ENCODE measurements around the gene LAMTOR2.

Gene LAMTOR2

GRCh38 chr1:156012051-156012817, 42.3 kb upstream of the LAMTOR2 start:
- no peak for TF ChIP-seq TAF1 (IDR thresholded peaks at IDR 0.05; ENCODE audit: borderline replicate concordance, insufficient read depth, low read length)
- no peak for TF ChIP-seq REST (IDR thresholded peaks at IDR 0.05; ENCODE audit: insufficient read depth in 1 of 2, low read depth in 2 of 2, low read length in 2 of 2)
- no peak for TF ChIP-seq FOXP2 (optimal IDR thresholded peaks at IDR 0.05; ENCODE audit: borderline replicate concordance, extremely low read depth, extremely low read length, insufficient read depth)
- TF ChIP-seq POLR2AphosphoS5 (IDR thresholded peaks at IDR 0.05; ENCODE audit: low read depth, low read length), result no peak

GRCh38 chr1:156014829-156015228, 39.8 kb upstream of the LAMTOR2 start:
- TF ChIP-seq POLR2AphosphoS5 (IDR thresholded peaks at IDR 0.05; ENCODE audit: low read depth, low read length), result no peak
- TF ChIP-seq REST (IDR thresholded peaks at IDR 0.05; ENCODE audit: insufficient read depth in 1 of 2, low read depth in 2 of 2, low read length in 2 of 2), result no peak

- no peak for TF ChIP-seq SIN3A (IDR thresholded peaks at IDR 0.05; ENCODE audit: borderline replicate concordance, insufficient read depth, low read length)
Measured at GRCh38 chr1:156019946-156020292, 34.7 kb upstream of the LAMTOR2 start.

- peak; percentile 98 for TF ChIP-seq POLR2AphosphoS5 (IDR thresholded peaks at IDR 0.05; ENCODE audit: low read depth, low read length)
- peak; percentile 87 for TF ChIP-seq TAF1 (IDR thresholded peaks at IDR 0.05; ENCODE audit: borderline replicate concordance, insufficient read depth, low read length)
- peak; percentile 82; the same call in 1 of the 2 replicates for TF ChIP-seq SIN3A (IDR thresholded peaks at IDR 0.05; ENCODE audit: borderline replicate concordance, insufficient read depth, low read length)
- peak; percentile 12 for TF ChIP-seq FOXP2 (optimal IDR thresholded peaks at IDR 0.05; ENCODE audit: borderline replicate concordance, extremely low read depth, extremely low read length, insufficient read depth)
- peak in 1 of 2 experiments; percentile 58; a peak in 1 of 4 replicates for TF ChIP-seq REST (IDR thresholded peaks at IDR 0.05; ENCODE audit: insufficient read depth in 1 of 2, low read depth in 2 of 2, low read length in 2 of 2)
Measured at GRCh38 chr1:156020293-156021092, 34.1 kb upstream of the LAMTOR2 start, which contains the start of gene SSR2. Gene SSR2, minus strand, starts transcription at chr1:156020951. Its CDS starts 784 bp downstream, at chr1:156020167.

- no peak for TF ChIP-seq REST (IDR thresholded peaks at IDR 0.05; ENCODE audit: insufficient read depth in 1 of 2, low read depth in 2 of 2, low read length in 2 of 2)
- TF ChIP-seq FOXP2 (optimal IDR thresholded peaks at IDR 0.05; ENCODE audit: borderline replicate concordance, extremely low read depth, extremely low read length, insufficient read depth), result no peak
- no peak for TF ChIP-seq SIN3A (IDR thresholded peaks at IDR 0.05; ENCODE audit: borderline replicate concordance, insufficient read depth, low read length)
Measured at GRCh38 chr1:156021093-156021428, 33.5 kb upstream of the LAMTOR2 start.

Data from PFSK-1 (cell line).